WTC11 (cell line): ENCODE measurements around the gene ERAS. TPM values are rescaled to one million over a fixed set of nuclear protein-coding genes. Genes with fewer than 3 reads are reported as not detected.
"Not testable (repeated sequence)": the region's sequence is repeated elsewhere in the genome, so short reads cannot be mapped to it uniquely, and the experiment has no call there.

Experiments
- ATAC-seq: fragments of 200-7000 bp; cut with Tn5 transposase; 2 replicates; pipeline ENCODE4 v1.10.0; 2021; ENCODE audit warnings: mild to moderate bottlenecking, moderate library complexity
- CTCF ChIA-PET: fragments of 300-600 bp; sonication (Branson Sonifier 250); formaldehyde crosslinking; loops from one replicate; lab custom pipeline; 2021; ENCODE audit warnings: antibody characterized with exemption; lab: Charles Lee
- POLR2A ChIA-PET: fragments of 350-600 bp; sonication (Branson Sonifier 250); formaldehyde crosslinking; loops from one replicate; lab custom pipeline; 2021; ENCODE audit warnings: antibody characterized with exemption; lab: Charles Lee
- DNase-seq: peaks from one replicate; pipeline ENCODE4 v3.0.0; 2021; ENCODE audit warnings: low spot score
- H3K27ac Mint-ChIP-seq: 2 replicates; pipeline ENCODE4 v1.8.0; 2021; ENCODE audit warnings: mixed read lengths
- H3K27me3 Mint-ChIP-seq: 2 replicates; pipeline ENCODE4 v1.8.0; 2021; ENCODE audit warnings: low read depth, mild to moderate bottlenecking, moderate library complexity, mixed read lengths
- H3K36me3 Mint-ChIP-seq: 2 replicates; pipeline ENCODE4 v1.8.0; 2021; ENCODE audit warnings: mixed read lengths
- H3K4me1 Mint-ChIP-seq: 2 replicates; pipeline ENCODE4 v1.8.0; 2022; ENCODE audit warnings: mixed read lengths
- H3K4me3 Mint-ChIP-seq: 2 replicates; pipeline ENCODE4 v1.8.0; 2021; ENCODE audit warnings: mild to moderate bottlenecking, moderate library complexity, mixed read lengths
- H3K9me3 Mint-ChIP-seq: 2 replicates; pipeline ENCODE4 v1.8.0; 2021; ENCODE audit warnings: mixed read lengths
- ARID4B ChIP-seq: sonication (generic); formaldehyde crosslinking; IDR thresholded peaks from 2 replicates; pipeline ENCODE4 v1.8.0; 2023; ENCODE audit warnings: missing genetic modification reagents, mild to moderate bottlenecking, borderline replicate concordance
- ATF1 ChIP-seq: sonication (generic); formaldehyde crosslinking; IDR thresholded peaks from 2 replicates; pipeline ENCODE4 v1.8.1; 2023; ENCODE audit warnings: mild to moderate bottlenecking, moderate library complexity, missing genetic modification reagents
- KAT7 ChIP-seq: sonication (generic); formaldehyde crosslinking; IDR thresholded peaks from 2 replicates; pipeline ENCODE4 v1.8.1; 2023; ENCODE audit warnings: missing genetic modification reagents, mild to moderate bottlenecking, borderline replicate concordance
- MYBL2 ChIP-seq: sonication (generic); formaldehyde crosslinking; IDR thresholded peaks from 2 replicates; pipeline ENCODE4 v1.8.1; 2023; ENCODE audit warnings: mild to moderate bottlenecking, moderate library complexity, missing genetic modification reagents
- NR1H2 ChIP-seq: sonication (generic); formaldehyde crosslinking; IDR thresholded peaks from 2 replicates; pipeline ENCODE4 v1.9.0; 2021; ENCODE audit warnings: mild to moderate bottlenecking, moderate library complexity, missing genetic modification reagents
- PRRX2 ChIP-seq: fragments of 250-450 bp; sonication (Bioruptor Pico); IDR thresholded peaks from 2 replicates; pipeline ENCODE4 v1.8.0; 2021; ENCODE audit warnings: mild to moderate bottlenecking
- TCF7 ChIP-seq: sonication (generic); formaldehyde crosslinking; IDR thresholded peaks from 2 replicates; pipeline ENCODE4 v1.8.0; 2022; ENCODE audit warnings: mild to moderate bottlenecking, low read depth, missing genetic modification reagents, moderate library complexity
- USF1 ChIP-seq: sonication (generic); formaldehyde crosslinking; IDR thresholded peaks from 2 replicates; pipeline ENCODE4 v1.8.0; 2022; ENCODE audit warnings: mild to moderate bottlenecking, missing genetic modification reagents
- ZBTB43 ChIP-seq: sonication (generic); formaldehyde crosslinking; IDR thresholded peaks from 2 replicates; pipeline ENCODE4 v1.8.1; 2023; ENCODE audit warnings: mild to moderate bottlenecking, missing genetic modification reagents
- ZNF671 ChIP-seq: fragments of 250-450 bp; sonication (Bioruptor Pico); IDR thresholded peaks from 2 replicates; pipeline ENCODE4 v1.8.0; 2021; ENCODE audit warnings: mild to moderate bottlenecking
- ZSCAN18 ChIP-seq: fragments of 250-450 bp; sonication (Bioruptor Pico); IDR thresholded peaks from 2 replicates; pipeline ENCODE4 v2.1.2; 2022; ENCODE audit warnings: mild to moderate bottlenecking, moderate library complexity
- total RNA-seq: library from RNA; stranded (reverse); gene quantifications from 3 replicates; pipeline ENCODE4 v1.2.3, GENCODE V29; 2021
- TF ChIP-seq, protein P1 (sequence below): fragments of 250-450 bp; sonication (Bioruptor Pico); IDR thresholded peaks from 2 replicates; pipeline ENCODE4 v1.9.0; 2021; ENCODE audit warnings: mild to moderate bottlenecking
- TF ChIP-seq, protein P2 (sequence below): sonication (generic); formaldehyde crosslinking; IDR thresholded peaks from 2 replicates; pipeline ENCODE4 v1.8.1; 2022; ENCODE audit warnings: mild to moderate bottlenecking, moderate library complexity, missing genetic modification reagents
- TF ChIP-seq, protein P3 (sequence below): sonication (generic); formaldehyde crosslinking; IDR thresholded peaks from 2 replicates; pipeline ENCODE4 v1.8.1; 2022; ENCODE audit warnings: missing genetic modification reagents, borderline replicate concordance

The ERAS gene
- total RNA-seq, 1 experiment from 2014 or later, result not detected

- TF ChIP-seq ZBTB43 (CRISPR knock-in tag), result no peak
- TF ChIP-seq ZNF671, result no peak
- TF ChIP-seq TCF7 (CRISPR knock-in tag), result no peak
- no peak for TF ChIP-seq KAT7 (CRISPR knock-in tag)
- TF ChIP-seq, protein P1, sequence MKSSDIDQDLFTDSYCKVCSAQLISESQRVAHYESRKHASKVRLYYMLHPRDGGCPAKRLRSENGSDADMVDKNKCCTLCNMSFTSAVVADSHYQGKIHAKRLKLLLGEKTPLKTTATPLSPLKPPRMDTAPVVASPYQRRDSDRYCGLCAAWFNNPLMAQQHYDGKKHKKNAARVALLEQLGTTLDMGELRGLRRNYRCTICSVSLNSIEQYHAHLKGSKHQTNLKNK (CRISPR knock-in tag), result no peak
- no peak for TF ChIP-seq ATF1 (CRISPR knock-in tag)
Measured at GRCh38 chrX:48852857-48853256, 26.5 kb downstream of the ERAS start (continued).

- CTCF ChIA-PET, H3K27ac Mint-ChIP-seq, H3K4me1 Mint-ChIP-seq, DNase-seq, H3K4me3 Mint-ChIP-seq, POLR2A ChIA-PET, ATAC-seq, H3K27me3 Mint-ChIP-seq: not testable (repeated sequence)
- peaks cover 17% of the 10 kb centered on the region for H3K36me3 Mint-ChIP-seq
- H3K9me3 Mint-ChIP-seq, result peaks cover 22% of the 10 kb centered on the region
Measured at GRCh38 chrX:48853494-48853893, 27.2 kb downstream of the ERAS start.

DNA sequence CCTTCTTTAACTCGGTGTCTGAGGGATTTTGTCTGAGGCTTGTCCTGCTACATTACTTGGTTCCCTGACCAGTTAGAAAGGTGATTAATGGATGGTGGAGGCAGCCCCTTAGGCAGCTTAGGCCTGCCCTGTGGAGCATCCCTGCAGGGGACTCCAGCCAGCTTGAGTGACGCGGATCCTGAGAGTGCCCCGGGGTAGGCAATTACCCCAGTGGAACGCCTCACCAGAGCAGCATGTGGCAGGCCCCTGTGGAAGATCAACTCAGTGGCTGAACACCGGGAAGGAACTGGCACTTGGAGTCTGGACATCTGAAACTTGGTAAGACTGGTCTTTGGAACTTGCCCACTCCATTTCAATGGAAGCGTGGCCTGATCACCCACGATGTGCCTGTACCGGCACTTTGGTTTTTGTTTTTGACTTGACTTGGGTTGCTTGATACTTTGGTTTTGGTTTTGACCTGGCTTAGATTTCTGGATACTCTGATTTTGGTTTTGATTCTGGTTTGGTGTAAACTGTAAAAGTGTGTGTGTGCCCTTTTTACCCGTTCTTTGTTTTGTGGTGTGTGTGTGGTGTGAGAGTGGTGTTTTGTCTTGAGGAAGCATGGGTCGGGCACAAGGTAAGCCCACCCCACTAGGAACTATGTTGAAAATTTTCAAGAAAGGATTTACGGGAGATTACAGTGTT, 27.9 kb downstream of the ERAS start:
- not testable (repeated sequence) for DNase-seq, H3K4me3 Mint-ChIP-seq, H3K4me1 Mint-ChIP-seq, H3K27ac Mint-ChIP-seq, H3K27me3 Mint-ChIP-seq, ATAC-seq
- peaks cover 22% of the 10 kb centered on the region for H3K9me3 Mint-ChIP-seq
- H3K36me3 Mint-ChIP-seq, result peaks cover 17% of the 10 kb centered on the region
- ChIA-PET POLR2A (interaction anchor here (0.6 kb wide), 1 partner anchor 71 kb away, joined by 3 read pairs; no protein-coding TSS in a partner anchor), CTCF (interaction anchor here (0.7 kb wide), 1 partner anchor 53 kb away, joined by 3 read pairs; the partner anchor contains the start of gene HDAC6)

DNA sequence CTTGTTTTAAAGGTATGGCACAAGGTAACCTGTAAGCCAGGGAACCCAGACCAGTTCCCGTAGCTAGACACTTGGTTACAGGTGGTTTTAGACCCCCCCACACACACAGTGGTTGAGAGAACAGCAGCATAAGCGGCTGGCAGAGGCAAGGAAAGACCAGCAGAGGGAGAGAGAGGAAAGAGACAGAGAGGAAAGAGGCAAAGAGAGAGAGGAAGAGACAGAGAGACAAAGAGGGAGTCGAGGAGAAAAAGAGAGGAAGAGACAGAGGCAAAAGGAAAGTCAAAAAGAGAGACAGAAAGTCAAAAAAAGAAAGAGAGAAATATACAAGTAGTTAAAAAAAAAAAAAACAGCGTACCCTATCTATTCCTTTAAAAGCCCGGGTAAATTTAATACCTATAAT, 28.6 kb downstream of the ERAS start:
- POLR2A ChIA-PET, result no interaction called here
- ATAC-seq (no peak), DNase-seq (peak; percentile 20)
- Mint-ChIP-seq H3K36me3 (peaks cover 17% of the 10 kb centered on the region), H3K4me1 (peaks cover 7% of the 10 kb centered on the region), H3K4me3 (peak overlapping the region; percentile 39), H3K27ac (peak overlapping the region; percentile 66), H3K27me3 (peaks cover 3% of the 10 kb centered on the region), H3K9me3 (peaks cover 22% of the 10 kb centered on the region)
- TF ChIP-seq, protein P2, sequence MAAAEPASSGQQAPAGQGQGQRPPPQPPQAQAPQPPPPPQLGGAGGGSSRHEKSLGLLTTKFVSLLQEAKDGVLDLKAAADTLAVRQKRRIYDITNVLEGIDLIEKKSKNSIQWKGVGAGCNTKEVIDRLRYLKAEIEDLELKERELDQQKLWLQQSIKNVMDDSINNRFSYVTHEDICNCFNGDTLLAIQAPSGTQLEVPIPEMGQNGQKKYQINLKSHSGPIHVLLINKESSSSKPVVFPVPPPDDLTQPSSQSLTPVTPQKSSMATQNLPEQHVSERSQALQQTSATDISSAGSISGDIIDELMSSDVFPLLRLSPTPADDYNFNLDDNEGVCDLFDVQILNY (CRISPR knock-in tag), result no peak
- TF ChIP-seq PRRX2 (CRISPR knock-in tag), result no peak
- no peak for TF ChIP-seq NR1H2 (CRISPR knock-in tag)
- TF ChIP-seq MYBL2 (CRISPR knock-in tag), result no peak
- TF ChIP-seq ARID4B, result no peak
- no peak for TF ChIP-seq ZSCAN18 (CRISPR knock-in tag)
- TF ChIP-seq, protein P3, sequence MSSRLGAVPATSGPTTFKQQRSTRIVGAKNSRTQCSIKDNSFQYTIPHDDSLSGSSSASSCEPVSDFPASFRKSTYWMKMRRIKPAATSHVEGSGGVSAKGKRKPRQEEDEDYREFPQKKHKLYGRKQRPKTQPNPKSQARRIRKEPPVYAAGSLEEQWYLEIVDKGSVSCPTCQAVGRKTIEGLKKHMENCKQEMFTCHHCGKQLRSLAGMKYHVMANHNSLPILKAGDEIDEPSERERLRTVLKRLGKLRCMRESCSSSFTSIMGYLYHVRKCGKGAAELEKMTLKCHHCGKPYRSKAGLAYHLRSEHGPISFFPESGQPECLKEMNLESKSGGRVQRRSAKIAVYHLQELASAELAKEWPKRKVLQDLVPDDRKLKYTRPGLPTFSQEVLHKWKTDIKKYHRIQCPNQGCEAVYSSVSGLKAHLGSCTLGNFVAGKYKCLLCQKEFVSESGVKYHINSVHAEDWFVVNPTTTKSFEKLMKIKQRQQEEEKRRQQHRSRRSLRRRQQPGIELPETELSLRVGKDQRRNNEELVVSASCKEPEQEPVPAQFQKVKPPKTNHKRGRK (CRISPR knock-in tag), result no peak
- no peak for TF ChIP-seq USF1
- TF ChIP-seq ZNF671, result no peak
- CTCF ChIA-PET, result interaction anchor here (0.7 kb wide), 1 partner anchor 53 kb away, joined by 3 read pairs; the partner anchor contains the start of gene HDAC6
